Measurements from ENCODE around the gene ANKRD29. TPM values are rescaled to one million over a fixed set of nuclear protein-coding genes. Genes with fewer than 3 reads are reported as not detected.

ANKRD29 gene
- total RNA-seq, 1 experiment from 2014 or later = not detected

DNA sequence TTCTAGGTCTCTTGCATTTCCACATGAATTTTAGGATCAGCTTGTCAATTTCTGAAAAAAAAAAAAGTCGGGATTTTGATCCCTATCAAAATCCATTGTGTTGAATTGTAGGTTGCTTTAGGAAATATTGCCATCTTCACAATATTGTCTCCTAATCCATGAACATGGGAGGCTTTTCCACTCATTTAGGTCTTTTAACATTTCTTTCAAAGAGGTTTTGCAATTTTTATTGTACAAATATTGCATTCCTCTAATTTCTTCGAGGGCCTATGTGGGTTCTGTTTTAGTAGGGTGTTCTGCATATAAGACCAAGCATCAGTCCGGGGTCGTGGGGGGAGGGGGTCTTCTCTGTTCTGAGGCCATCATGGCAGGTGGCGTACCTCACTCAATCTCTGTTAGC lies 25.8 kb upstream of the ANKRD29 start:
- DNase-seq (ENCODE audit: low read depth) = no peak

DNA sequence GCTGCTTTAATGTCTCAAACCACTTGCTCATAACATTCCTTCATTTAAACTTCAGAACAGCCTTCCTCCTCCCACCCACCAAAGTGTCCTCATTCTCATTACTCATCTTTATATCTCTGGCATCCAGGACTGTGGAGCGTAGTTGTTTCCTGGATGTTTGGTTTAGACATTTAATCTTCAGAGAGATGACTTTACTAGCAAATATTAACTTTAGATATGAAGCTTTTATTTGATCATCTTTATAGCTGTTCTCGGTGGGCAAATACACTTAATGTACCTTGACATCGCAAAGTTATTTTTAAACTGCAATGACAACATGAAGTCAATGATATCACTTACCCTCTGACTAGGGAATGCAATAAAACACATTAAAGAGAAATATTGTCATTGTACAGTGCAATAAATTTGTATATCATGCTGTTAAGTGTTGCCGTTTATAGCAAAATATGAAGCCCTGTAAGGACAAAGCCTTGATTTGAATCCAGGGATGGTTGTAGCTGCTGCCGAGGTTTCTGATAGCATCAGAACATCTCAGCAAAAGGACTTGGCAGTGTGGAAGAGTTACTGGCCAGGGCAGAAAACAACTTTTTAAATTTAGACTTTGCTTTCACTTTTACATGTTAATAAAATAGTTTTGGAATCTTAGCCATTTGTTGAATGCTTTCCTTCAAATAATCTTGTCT lies 21.9 kb upstream of the ANKRD29 start:
- no peak for DNase-seq (ENCODE audit: low read depth)

DNA sequence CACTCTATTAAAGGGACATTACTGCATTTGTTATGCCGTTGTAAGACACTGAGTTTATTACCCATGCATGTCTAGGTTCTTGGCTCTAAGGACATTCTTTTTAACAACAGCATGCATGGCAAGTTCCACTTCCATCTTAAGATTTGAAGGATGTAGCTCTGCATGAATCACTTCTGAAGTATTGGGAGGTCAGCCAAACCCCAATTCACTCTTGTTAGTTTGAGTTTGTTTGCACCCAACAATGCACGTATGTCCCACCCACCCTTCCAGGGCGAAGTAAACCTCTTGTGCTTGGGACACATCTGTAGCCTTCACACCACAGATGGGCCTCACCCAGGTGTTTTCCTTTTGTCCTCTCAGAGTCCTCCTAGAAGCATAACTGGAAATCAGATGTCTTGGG lies 21.0 kb upstream of the ANKRD29 start:
- DNase-seq (ENCODE audit: low read depth) = no peak

DNA sequence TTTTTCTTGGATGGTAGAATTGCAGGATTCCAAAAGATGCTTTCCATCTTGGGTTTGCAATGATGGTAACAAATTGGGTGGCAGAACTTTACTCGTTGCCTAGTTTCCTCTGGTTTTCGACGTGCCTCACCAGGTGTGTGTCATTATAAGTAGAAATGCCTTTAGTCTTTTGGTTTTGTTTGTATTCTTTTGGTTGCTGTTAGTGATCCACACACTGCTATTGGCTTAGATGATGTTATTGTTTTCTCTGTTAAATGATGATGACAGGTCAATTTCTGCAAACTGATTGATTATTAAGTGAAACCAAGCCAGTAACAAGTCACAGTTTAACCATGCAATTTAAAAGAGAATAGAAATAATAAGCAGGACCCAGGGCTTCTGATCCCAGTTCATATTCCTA lies 20.4 kb upstream of the ANKRD29 start:
- DNase-seq (ENCODE audit: low read depth) = no peak

DNA sequence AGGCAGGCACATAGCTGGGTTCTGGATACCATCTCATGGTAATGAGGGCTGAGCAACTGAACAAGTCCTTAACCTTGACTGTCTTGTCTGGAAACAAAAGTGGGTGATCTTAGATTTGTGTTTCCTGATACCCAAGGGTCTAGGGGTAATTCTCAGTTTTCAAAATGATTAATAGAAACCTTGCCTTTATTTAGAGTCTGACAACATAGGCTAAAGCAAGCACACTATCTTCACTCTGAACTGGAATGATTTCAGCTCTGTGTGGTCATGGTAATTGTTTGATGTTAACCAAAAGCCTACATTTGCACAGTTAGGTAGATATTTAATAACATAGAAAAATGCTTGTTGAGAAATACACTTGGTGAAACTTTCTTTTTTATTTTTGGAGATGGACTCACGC lies 19.8 kb upstream of the ANKRD29 start:
- no peak for DNase-seq (ENCODE audit: low read depth)

DNA sequence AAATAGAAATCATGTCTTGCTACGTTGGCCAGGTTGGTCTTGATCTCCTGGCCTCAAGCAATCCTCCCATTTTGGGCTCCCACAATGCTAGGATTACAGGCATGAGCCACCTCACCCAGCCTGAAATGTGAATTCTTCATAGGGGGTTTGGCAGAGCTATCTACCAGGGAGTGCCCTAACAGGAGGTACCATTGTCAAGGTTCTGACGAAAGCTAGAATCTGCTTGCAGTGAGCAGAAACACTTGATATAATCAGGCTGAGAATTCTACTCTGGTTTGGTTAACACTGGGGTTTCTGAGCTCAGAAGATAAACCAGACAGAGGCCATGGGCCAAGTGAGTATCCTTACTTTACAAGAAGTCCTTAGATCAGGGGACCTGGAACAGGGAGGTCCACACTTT lies 19.3 kb upstream of the ANKRD29 start:
- no peak for DNase-seq (ENCODE audit: low read depth)

DNA sequence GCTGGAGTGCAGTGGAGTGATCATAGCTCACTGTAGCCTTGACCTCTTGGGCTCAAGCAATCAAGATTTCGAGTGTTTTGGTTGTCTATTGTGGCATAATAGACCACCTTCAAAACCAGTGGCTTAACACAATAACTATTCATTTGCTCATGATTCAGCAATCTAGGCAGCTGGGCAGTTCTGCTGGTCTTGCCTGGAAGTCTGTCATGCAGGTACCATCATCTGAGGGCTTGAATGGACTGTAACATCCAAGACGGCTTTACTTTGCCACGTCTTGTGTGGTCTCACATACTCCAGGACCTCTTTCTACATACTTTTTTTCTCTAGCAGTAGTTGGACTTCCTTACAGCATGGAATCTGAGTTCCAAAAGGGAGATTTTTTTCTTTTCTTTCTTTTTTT lies 13.2 kb upstream of the ANKRD29 start:
- no peak for DNase-seq (ENCODE audit: low read depth)

DNA sequence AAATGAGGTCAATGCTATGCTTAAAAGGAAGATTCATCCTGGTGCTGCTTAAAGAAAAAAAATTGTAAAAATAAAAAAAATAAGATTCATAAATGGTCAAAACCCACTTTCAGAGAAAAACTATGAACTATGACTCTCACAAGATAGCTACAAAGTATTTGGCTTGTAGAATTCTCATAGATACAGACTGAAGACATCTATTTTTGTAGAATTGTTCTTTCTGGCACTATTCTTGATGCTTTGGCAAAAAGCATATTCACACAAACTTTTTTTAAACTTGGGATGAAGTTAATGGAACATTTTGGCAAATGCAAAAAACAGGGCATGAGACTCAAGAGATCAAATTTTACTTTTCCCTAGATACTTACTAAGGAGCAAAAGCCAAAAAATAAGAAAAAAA lies 12.5 kb upstream of the ANKRD29 start:
- DNase-seq (ENCODE audit: low read depth) = no peak

DNA sequence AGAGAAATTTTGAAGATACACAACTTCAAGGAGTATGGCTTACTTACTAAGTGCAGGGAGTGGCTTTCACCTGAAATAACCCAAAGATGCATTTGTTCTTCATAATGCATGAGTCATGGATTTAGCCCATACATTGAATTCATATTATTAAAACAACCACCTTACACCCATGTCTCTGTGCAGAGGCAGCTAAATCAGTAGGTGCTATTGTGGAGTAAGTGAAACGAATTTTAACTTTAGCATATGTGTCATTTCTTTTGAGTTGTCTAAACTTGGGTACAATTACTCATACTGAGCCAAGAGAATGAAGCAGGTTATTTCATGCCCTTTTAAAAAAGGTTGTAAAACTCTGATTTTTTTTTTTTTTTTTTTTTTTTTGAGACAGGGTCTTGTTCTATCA lies 11.0 kb upstream of the ANKRD29 start:
- no peak for DNase-seq (ENCODE audit: low read depth)

DNA sequence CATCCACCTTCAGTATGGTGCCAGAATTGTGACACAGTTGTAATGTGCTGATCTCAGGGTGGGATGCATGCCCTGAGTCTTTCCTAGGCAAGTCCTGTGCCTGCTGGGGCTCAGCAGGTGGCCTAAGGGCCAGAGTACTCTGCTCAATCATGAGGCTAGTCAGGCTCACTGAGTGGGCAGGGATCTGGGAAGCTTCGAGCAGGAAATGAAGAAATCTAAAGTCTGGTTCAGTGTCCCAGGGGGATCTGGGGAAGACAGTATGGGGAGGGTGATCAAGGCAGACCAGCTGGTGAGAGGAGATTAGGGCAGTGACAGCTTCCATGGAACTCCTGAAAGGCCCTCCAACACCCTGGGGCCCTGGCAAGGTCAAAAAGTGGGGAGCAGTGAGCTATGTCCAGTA lies 8.9 kb upstream of the ANKRD29 start:
- no peak for DNase-seq (ENCODE audit: low read depth)

DNA sequence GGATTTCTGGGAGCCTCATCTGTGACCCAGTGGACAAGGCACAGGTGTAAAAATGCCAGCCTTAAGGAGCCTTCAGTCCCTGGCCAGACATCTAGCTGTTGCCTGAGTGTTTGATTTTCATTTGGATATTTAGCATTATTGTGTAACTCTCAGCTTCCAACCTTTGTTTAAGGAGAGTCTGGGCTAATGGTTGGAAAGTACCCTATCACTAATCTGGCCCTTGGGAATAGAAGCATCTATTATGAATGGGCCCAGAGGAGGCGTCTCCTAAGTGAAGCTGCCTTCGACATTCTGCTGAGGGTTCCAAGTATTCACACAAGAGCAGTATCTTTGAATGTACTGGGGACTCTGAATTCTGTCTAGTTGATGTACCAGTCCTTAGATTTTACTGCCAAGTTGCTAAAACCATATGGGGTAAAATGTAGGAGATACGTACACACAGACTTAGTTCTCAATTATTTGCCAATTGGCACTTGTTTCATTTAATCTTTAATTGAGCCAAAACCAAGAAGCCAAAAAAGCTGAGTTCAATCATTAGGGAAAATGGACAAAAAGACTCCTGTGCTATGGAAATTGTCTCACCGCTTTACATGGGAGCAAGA lies 7.2 kb upstream of the ANKRD29 start:
- no peak for DNase-seq (ENCODE audit: low read depth)

DNA sequence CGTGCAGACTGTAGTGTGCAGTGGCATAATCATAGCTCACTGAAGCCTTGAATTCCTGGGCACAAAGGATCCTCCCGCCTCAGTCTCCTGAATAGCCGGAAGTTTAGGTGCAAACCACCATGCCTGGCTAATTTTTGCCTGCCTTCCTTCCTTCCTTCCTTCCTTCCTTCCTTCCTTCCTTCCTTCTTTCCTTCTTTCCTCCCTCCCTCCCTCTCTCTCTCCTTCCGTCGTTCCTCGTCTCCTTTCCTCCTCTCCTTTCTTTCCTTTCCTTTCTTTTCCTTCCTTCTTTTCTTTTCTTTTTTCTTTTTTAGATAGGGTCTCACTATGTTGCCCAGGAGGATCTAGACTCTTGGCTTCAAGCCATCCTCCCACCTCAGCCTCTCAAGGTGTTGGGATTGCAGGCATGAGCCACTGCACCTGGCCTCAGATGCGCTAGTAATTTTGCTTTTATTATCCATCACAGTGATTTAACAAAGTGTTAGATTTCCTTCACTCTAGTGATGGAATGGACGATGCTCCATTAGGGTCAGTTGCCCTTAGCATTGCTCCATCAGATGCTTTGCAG lies 6.6 kb upstream of the ANKRD29 start:
- no peak for DNase-seq (ENCODE audit: low read depth)

DNA sequence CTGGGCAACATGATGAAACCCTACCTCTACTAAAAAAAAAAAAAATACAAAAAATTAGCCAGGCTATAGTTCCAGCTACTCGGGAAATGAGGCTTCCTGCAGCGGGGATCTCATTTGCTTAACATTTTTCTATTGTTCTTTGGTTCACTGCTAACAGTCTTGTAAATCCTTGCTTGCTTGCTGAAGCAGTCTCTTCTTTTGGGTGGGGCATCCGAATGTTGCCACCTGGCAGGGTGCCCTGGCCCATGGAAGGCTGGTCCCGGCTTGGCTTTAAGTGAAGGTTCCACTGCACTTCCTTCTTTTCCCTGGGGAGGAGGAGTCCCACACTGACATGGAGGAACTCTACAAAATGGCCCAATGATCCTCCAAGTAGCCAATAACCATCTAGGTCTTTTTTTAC lies 6.0 kb upstream of the ANKRD29 start:
- DNase-seq (ENCODE audit: low read depth) = no peak

DNA sequence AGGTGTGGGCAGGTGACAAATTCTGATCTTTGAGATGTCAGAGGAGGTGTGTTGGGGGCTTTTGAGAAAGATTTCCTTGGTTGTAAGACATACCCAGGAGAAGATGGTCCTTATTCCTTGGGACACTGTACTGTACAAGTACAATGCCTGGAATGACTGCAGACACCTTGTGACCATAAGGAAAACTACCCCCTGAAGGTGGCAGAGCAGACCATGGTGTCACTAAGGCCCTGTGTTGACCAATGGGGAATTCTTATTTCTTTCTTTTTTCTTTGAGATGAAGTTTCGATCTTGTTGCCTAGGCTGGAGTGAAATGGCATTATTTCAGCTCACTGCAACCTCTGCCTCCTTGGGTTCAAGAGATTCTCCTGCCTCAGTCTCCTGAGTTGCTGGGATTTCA lies 4.4 kb upstream of the ANKRD29 start:
- no peak for DNase-seq (ENCODE audit: low read depth)

DNA sequence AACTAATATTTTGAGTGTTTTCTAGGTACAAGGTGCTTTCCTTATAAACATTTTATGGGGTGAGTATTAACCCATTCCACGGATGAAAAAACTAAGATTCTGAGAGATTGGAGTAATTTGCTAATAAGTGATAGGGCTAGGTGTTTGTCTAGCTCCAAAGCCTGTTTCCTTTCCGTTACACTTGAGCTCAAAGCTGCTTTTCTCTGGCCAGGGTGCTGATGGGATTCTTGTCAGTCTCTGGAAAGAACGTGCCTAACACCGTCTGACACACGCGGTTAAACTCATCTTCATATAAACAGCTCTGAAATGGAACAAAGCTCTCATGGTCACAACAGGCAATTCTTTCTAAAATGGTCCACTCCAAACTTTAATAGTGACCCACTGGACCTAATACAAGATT lies 2.0 kb upstream of the ANKRD29 start:
- no peak for DNase-seq (ENCODE audit: low read depth)

DNA sequence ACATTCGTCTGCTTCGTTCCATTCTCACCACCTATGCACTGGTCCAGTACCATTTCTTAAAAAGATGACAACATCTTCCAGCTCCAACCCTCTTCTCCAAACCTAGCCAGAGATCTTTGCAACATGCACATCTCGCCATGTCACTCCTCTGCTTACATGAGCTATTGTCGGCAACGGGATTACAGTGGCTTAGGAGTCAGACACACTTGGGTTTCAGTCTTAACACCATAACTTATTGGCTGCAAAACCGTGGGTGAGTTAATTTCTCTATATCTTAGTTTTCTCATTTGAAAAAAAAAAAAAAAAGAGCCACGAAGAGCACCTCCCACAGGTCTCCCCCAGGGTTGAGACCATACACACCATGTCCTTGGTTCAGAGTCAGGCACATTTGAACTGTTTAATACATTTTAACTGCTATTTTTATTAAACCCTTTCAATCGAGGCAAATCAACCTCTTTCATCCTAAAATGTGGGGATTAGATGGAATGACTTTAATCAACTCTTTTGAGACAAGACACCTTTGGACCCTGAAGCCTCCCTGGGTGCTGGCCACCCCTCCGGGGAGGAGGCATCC lies 889 bp downstream of the ANKRD29 start:
- DNase-seq (ENCODE audit: low read depth) = no peak

DNA sequence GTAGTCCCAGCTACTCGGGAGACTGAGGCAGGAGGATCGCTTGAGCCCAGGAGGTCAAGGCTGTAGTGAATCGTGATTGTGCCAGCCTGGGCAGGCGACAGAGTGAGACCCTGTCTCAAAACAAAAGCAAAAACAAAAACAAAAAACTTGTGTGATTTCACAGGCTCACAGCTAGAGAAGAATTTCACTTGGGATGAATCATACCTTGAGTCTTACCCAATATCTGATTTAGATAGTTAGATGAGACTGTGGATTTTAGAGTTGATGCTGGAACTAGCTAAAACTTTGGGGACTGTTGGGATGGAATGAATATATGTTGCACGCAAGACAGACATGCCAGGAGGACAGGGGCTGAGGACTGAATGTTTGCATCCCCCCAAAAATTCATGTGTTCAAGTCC lies 4.4 kb downstream of the ANKRD29 start:
- DNase-seq (ENCODE audit: low read depth) = no peak

DNA sequence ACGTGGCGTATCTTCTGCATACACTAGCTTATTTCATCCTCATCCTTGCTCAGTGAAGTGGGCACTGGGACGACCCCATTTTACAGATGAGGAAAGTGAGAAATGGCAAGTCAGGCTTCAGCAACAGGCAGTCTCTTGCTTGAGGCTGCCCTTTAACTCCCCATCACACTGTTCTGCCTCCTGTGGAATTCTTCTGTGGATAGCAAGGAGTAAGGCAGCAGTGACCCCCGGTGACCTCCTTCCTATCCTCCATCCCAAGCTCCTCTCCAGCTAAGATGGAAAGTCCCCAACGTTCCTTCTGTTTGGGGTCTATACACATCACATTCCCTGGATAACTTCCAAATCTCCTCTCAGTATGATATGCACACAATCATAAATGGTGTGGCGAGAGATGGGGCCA lies 10.5 kb downstream of the ANKRD29 start:
- no peak for DNase-seq (ENCODE audit: low read depth)

DNA sequence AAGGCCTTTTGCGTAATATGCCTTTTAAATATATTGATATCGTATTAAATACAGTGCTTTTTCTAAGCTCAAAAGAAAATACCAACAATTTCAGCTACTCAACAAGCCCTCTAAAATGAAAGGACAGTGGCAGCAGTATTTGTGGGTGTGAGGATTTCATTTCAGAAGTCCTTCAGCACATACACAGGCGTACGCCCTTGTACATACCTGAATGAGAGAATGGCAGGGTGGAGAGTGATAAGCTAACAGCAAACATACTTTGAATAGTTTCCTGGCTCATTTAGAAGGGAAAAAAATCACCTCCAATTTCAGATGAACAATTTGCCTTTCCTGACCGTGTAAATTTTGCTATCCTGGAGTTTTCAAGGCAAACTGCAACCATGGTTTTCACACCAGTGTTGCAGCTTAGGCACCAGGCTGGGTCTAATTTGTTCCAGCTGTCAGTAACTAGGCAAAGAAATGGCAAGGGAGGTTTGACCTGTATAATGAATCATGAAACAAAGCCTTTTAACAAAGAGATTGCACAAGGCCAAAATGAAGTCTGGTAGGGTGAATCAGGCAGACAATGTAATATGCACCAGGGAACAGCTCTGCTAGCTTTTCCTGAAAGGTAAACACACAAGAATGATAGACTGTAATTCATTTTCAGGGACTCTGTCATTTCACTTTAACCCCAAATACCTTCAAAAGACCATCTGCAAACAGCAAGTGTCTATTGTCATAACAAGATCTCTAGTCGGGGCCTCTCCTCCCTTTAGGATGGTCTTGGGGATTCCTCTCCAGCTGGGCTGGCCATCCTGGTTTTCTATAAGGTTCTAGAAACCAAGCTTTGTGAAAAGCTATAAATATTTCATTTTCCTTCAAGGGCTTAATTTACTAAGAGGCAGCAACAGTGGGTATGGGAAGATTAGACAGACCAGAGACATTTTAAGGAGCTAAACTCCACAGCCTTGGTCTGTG lies 11.5 kb downstream of the ANKRD29 start:
- peak; percentile 70 for DNase-seq (ENCODE audit: low read depth)

DNA sequence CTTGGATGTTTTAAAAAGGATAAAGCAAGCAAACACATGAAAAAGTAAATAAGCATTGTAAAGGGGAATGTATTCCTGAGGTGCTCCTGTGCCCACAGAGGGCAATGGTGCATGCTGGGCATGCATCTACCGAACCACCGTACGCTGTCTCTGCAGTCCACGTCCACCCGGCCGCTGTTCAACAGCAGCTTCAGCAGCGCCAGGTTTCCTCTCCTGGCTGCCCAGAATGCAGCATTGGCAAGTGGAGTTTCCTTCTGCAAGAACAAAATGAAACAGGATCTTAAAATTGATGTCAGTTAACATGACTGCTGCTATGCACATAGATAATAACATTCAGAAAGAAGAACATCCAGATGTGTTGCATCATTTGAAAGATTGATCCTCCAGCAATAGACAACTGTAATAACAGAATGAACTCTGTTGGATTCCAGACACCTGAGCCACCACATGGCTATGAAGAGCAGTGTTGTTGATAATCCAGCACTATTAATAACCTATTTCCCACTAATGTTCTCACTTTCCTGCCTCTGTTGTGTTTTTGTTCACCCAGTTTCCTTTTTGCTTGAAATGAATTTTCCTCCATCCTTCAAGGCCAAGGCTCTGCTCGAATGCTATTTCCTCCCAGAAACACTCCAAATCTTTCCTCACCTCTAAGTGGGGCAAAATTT lies 13.6 kb downstream of the ANKRD29 start:
- no peak for DNase-seq (ENCODE audit: low read depth)

DNA sequence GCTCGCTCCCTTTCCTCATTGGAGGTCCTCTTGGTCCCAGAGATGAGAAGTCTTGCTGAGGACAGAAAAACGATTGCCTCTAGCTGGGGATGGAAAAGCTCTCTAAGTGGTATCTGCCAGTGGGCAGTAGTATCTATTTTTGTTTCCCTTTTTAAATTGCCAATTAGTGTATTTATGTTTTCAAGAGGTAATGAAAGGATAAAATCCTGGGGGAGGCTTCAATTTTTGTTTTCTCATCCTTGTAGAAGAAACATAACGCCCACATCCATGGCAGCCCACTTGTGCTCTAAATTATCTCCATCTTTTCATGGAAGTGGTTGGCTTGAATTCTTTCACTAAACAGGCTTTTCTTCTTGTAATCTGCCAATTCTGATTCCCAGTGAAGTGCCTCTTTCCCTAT lies 14.3 kb downstream of the ANKRD29 start:
- DNase-seq (ENCODE audit: low read depth) = no peak

Measured in HT1080 (cell line).